ENCODE results near the gene DPPA2.
A peak's percentile ranks its signal among the peaks of the same experiment; 100 is the strongest.
"Not testable (repeated sequence)": the region's sequence is repeated elsewhere in the genome, so short reads cannot be mapped to it uniquely, and the experiment has no call there.

The DPPA2 gene

GRCh38 chr3:109316162-109316730 is at the start of gene DPPA2:
Gene DPPA2, minus strand, starts transcription at chr3:109316517. Its CDS starts 1,975 bp downstream, at chr3:109314542.
- no peak for DNase-seq (ENCODE audit: low spot score)

- no peak for DNase-seq (ENCODE audit: low spot score)
These were observed 47.8 kb upstream of the DPPA2 start for GRCh38 chr3:109364088-109364487.

- DNase-seq (ENCODE audit: low spot score): no peak
These were observed 47.3 kb upstream of the DPPA2 start for GRCh38 chr3:109363634-109364033.

- no peak for DNase-seq (ENCODE audit: low spot score)
These were observed 46.5 kb upstream of the DPPA2 start for GRCh38 chr3:109362823-109363222.

GRCh38 chr3:109358809-109359208 is 42.5 kb upstream of the DPPA2 start:
- DNase-seq (ENCODE audit: low spot score): not testable (repeated sequence)

GRCh38 chr3:109356442-109357155 is 40.3 kb upstream of the DPPA2 start:
- no peak for DNase-seq (ENCODE audit: low spot score)

GRCh38 chr3:109355625-109356441 is 39.5 kb upstream of the DPPA2 start:
- no peak for DNase-seq (ENCODE audit: low spot score)

- DNase-seq (ENCODE audit: low spot score): no peak
These were observed 36.7 kb upstream of the DPPA2 start for GRCh38 chr3:109353057-109353456.

GRCh38 chr3:109351231-109351630 is 34.9 kb upstream of the DPPA2 start:
- DNase-seq (ENCODE audit: low spot score): no peak

- DNase-seq (ENCODE audit: low spot score): no peak
These were observed 30.5 kb upstream of the DPPA2 start for GRCh38 chr3:109346770-109347295.

- no peak for DNase-seq (ENCODE audit: low spot score)
These were observed 29.8 kb upstream of the DPPA2 start for GRCh38 chr3:109346099-109346498.

- DNase-seq (ENCODE audit: low spot score): no peak
These were observed 23.7 kb upstream of the DPPA2 start for GRCh38 chr3:109339714-109340648.

- no peak for DNase-seq (ENCODE audit: low spot score)
These were observed 22.9 kb upstream of the DPPA2 start for GRCh38 chr3:109339197-109339596.

GRCh38 chr3:109338322-109338721 is 22.0 kb upstream of the DPPA2 start:
- DNase-seq (ENCODE audit: low spot score): no peak

GRCh38 chr3:109337393-109337792 is 21.1 kb upstream of the DPPA2 start, which contains the start of gene DPPA4:
Gene DPPA4, minus strand, starts transcription at chr3:109337546. Its CDS starts 29 bp downstream, at chr3:109337517.
- no peak for DNase-seq (ENCODE audit: low spot score)

GRCh38 chr3:109336291-109336861 is 20.1 kb upstream of the DPPA2 start:
- DNase-seq (ENCODE audit: low spot score): peak; percentile 29

- no peak for DNase-seq (ENCODE audit: low spot score)
These were observed 18.3 kb upstream of the DPPA2 start for GRCh38 chr3:109334572-109334971.

GRCh38 chr3:109331692-109332091 is 15.4 kb upstream of the DPPA2 start:
- no peak for DNase-seq (ENCODE audit: low spot score)

- no peak for DNase-seq (ENCODE audit: low spot score)
These were observed 14.1 kb upstream of the DPPA2 start for GRCh38 chr3:109330405-109330804.

GRCh38 chr3:109328202-109328601 is 11.9 kb upstream of the DPPA2 start:
- no peak for DNase-seq (ENCODE audit: low spot score)

- DNase-seq (ENCODE audit: low spot score): no peak
These were observed 9.3 kb upstream of the DPPA2 start for GRCh38 chr3:109325657-109326056.

Data from GM03348 (cell line).